T-cell (primary cell): ENCODE data around the gene TMEM213. TPM values are rescaled to one million over a fixed set of nuclear protein-coding genes. Genes with fewer than 3 reads are reported as not detected.
A peak's percentile ranks its signal among the peaks of the same experiment; 100 is the strongest.

Source experiments
- ATAC-seq, 4 experiments: fragments of 200-7000 bp in 3 of 4; fragments of 150-1000 bp in 1 of 4; cut with Tn5 transposase; replicated peaks in 1 of 4; 1 replicate in 3 of 4; 2 replicates in 1 of 4; pipeline ENCODE4 v1.10.0; 2021; ENCODE audit warnings: moderate library complexity in 3 of 4, mild to moderate bottlenecking in 2 of 4, moderate number of reproducible peaks in 1 of 4
- CTCF ChIA-PET, 2 donors: fragments of 300-600 bp; sonication (Branson Sonifier 250); formaldehyde crosslinking; loops; one replicate each; lab custom pipeline; 2022; ENCODE audit warnings: antibody characterized with exemption in 2 of 2; lab: Charles Lee
- POLR2A ChIA-PET, 2 donors: fragments of 300-600 bp; sonication (Branson Sonifier 250); formaldehyde crosslinking; loops; one replicate each; lab custom pipeline; 2022; ENCODE audit warnings: antibody characterized with exemption in 2 of 2; lab: Charles Lee
- DNase-seq, 35 experiments: peaks; one replicate each; pipeline versions ENCODE4 v3.0.0 to v3.0.0-alpha.2; 2013 to 2023
- H3K27ac ChIP-seq: one replicate; pipeline ENCODE4 v1.5.1; 2013; ENCODE audit warnings: low read length
- H3K27me3 ChIP-seq, 2 experiments: replicated peaks in 1 of 2; 1 replicate in 1 of 2; 2 replicates in 1 of 2; pipeline versions ENCODE4 v1.6.1 to v1.7.0; 2013; ENCODE audit warnings: low read length in 1 of 2, mixed read lengths in 1 of 2; ENCODE audit not compliant: control insufficient read depth in 2 of 2, insufficient read depth in 2 of 2; ENCODE audit errors: extremely low read depth in 1 of 2
- H3K36me3 ChIP-seq, 2 donors: 1 replicate in 1 of 2; 2 replicates in 1 of 2; pipeline versions ENCODE4 v1.6.1 to v1.7.0; 2013; ENCODE audit warnings: low read length in 1 of 2; ENCODE audit not compliant: control insufficient read depth in 2 of 2, insufficient read depth in 1 of 2; ENCODE audit errors: extremely low read depth in 1 of 2
- H3K4me1 ChIP-seq, 2 experiments: 1 replicate in 1 of 2; 2 replicates in 1 of 2; pipeline versions ENCODE4 v1.6.1 to v1.7.0; 2013; ENCODE audit warnings: low read length in 2 of 2, mixed read lengths in 1 of 2; ENCODE audit not compliant: insufficient read depth in 2 of 2, control insufficient read depth in 1 of 2; ENCODE audit errors: extremely low read depth in 1 of 2
- H3K4me3 ChIP-seq, 2 donors: 1 replicate in 1 of 2; 2 replicates in 1 of 2; pipeline versions ENCODE4 v1.5.1 to v1.7.0; 2013; ENCODE audit warnings: mild to moderate bottlenecking in 2 of 2, low read length in 1 of 2, moderate library complexity in 1 of 2; ENCODE audit not compliant: control insufficient read depth in 1 of 2; ENCODE audit errors: extremely low read depth in 1 of 2
- H3K9me3 ChIP-seq: 2 replicates; pipeline ENCODE4 v1.7.0; 2013
- H3K27ac Mint-ChIP-seq, 2 donors: one replicate each; pipeline ENCODE4 v1.8.0; 2020 to 2021; ENCODE audit warnings: mild to moderate bottlenecking in 2 of 2, mixed read lengths in 2 of 2
- H3K27me3 Mint-ChIP-seq, 2 donors: one replicate each; pipeline ENCODE4 v1.8.0; 2021 to 2022; ENCODE audit warnings: mixed read lengths in 2 of 2
- H3K36me3 Mint-ChIP-seq: one replicate; pipeline ENCODE4 v1.8.0; 2021; ENCODE audit warnings: mixed read lengths
- H3K4me1 Mint-ChIP-seq, 3 donors: one replicate each; pipeline ENCODE4 v1.8.0; 2020 to 2022; ENCODE audit warnings: mixed read lengths in 3 of 3, mild to moderate bottlenecking in 1 of 3
- H3K4me3 Mint-ChIP-seq, 3 donors: one replicate each; pipeline ENCODE4 v1.8.0; 2020 to 2022; ENCODE audit warnings: mild to moderate bottlenecking in 3 of 3, mixed read lengths in 3 of 3, moderate library complexity in 3 of 3
- H3K9me3 Mint-ChIP-seq, 3 donors: one replicate each; pipeline ENCODE4 v1.8.0; 2020 to 2022; ENCODE audit warnings: mixed read lengths in 3 of 3
- WGBS: methylation state at CpG from one replicate; pipeline ENCODE4 v1.1.5; 2013; ENCODE audit warnings: missing lambda C conversion rate; ENCODE audit not compliant: insufficient coverage; 5-methylcytosine and 5-hydroxymethylcytosine counted together
- total RNA-seq, 35 experiments: library from RNA in 6 of 35; stranded (reverse) in 6 of 35; fragments of 120-200 nt in 1 of 35; gene quantifications; one replicate each; pipeline versions ENCODE4 v1.2.1 to v1.2.4 and lab custom pipeline; 2013 to 2026

The TMEM213 gene, protein sequence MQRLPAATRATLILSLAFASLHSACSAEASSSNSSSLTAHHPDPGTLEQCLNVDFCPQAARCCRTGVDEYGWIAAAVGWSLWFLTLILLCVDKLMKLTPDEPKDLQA
- not detected for total RNA-seq
- 0.13 TPM for total RNA-seq (2013)
- total RNA-seq (lab: John Stamatoyannopoulos, UW), result 0 to 0.29 (median 0) reads per million in 29 experiments

DNA sequence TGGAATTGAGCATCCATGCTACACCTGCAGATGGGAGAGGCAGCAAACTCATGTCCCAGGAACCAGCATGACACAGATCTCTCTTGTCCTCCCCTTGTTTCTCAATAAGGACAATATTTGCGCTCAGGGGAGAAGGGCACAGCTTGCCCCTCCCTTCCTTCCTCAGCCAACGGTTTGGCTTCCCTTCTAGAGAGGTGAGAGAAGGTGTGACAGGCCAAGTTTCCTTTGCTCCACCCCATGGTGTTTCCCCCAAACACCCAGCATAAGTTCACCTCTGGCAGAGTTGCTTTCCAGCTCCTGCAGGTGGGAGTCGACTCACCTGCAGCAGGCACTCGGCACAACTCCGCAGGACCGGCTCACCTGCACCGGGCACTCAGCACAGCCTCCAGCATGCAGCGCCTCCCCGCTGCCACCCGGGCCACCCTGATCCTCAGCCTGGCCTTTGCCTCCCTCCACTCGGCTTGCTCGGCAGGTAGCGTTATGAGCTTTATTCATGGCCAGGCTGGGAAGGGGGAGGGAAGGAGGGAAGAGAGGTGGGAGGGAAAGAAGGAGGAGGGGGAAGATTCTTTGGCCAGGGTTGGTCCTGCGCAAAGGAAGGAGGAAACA is at the start of gene TMEM213, which contains the start of gene ATP6V0A4:
Gene TMEM213, plus strand, starts transcription at position 280 of the 606 bp plus-strand sequence. Its CDS starts 111 bp downstream, at position 391.
Gene ATP6V0A4, minus strand, starts transcription at position 482 of the 606 bp plus-strand sequence. CDS start 26,949 bp downstream, outside the sequence.
- POLR2A ChIA-PET, result no interaction called here
- Mint-ChIP-seq H3K4me3 (peak within 1 kb of the TSS in 1 of 3 donors; percentile 19), H3K27ac (no peak within 1 kb of the TSS), H3K4me1 (peaks cover 8 to 17% (median 16%) of the 10 kb centered on the region in 3 donors), H3K9me3 (no peaks in the 10 kb centered on the region), H3K36me3 (no peaks in the 10 kb centered on the region), H3K27me3 (peaks cover 0 to 6% of the 10 kb centered on the region in 2 donors)
- Histone ChIP-seq H3K27ac (no peak within 1 kb of the TSS), H3K36me3 (no peaks in the 10 kb centered on the region), H3K27me3 (peaks cover 0 to 8% of the 10 kb centered on the region in 2 experiments), H3K4me1 (peaks cover 2 to 8% of the 10 kb centered on the region in 2 experiments), H3K9me3 (no peaks in the 10 kb centered on the region), H3K4me3 (no peak within 1 kb of the TSS)
- CTCF ChIA-PET, result no interaction called here
- ATAC-seq (peak in 2 of 4 experiments; percentile 73 to 74), DNase-seq (peak in 5 of 35 experiments; percentile 2 to 22 (median 5))
- WGBS, result 71% methylated on average over 11 of the region's 14 CpGs

DNA sequence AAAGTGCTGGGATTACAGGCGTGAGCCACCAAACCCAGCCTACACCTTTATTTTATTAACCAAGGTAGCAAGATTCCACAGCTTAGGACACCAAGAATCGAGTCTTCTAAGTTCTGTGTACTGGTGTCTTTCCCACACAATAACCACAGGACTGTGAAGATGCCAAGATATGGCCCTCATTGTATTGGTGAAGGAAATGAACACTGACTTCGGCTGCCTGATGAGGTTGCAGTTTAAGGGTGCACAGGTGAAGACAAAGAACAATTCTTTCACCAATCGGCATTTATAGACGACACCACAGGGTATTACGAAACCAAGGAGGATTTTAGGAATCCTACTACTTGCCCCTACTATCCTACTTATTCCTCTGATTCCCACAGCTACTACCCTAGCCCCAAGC is 49.1 kb upstream of the TMEM213 start:
- ATAC-seq (no peak), DNase-seq (no peak)
- Histone ChIP-seq H3K4me1 (peaks cover 13 to 32% of the 10 kb centered on the region in 2 experiments), H3K9me3 (no peaks in the 10 kb centered on the region), H3K36me3 (no peaks in the 10 kb centered on the region), H3K27ac (no peak overlapping the region), H3K4me3 (no peak overlapping the region), H3K27me3 (peaks cover 0 to 3% of the 10 kb centered on the region in 2 experiments)
- Mint-ChIP-seq H3K27me3 (no peaks in the 10 kb centered on the region), H3K27ac (peak overlapping the region; percentile 20 to 65), H3K4me1 (peaks cover 53 to 63% (median 59%) of the 10 kb centered on the region in 3 donors), H3K36me3 (no peaks in the 10 kb centered on the region), H3K4me3 (no peak overlapping the region), H3K9me3 (no peaks in the 10 kb centered on the region)
- CTCF ChIA-PET, result interaction anchor here (0.6 to 1.3 kb wide), 5 partner anchors 10 to 586 kb away, joined by 4 to 7 read pairs (median 5); no protein-coding TSS in a partner anchor
- POLR2A ChIA-PET, result no interaction called here
- WGBS, result 71% methylated on average over 4 of the region's 6 CpGs

DNA sequence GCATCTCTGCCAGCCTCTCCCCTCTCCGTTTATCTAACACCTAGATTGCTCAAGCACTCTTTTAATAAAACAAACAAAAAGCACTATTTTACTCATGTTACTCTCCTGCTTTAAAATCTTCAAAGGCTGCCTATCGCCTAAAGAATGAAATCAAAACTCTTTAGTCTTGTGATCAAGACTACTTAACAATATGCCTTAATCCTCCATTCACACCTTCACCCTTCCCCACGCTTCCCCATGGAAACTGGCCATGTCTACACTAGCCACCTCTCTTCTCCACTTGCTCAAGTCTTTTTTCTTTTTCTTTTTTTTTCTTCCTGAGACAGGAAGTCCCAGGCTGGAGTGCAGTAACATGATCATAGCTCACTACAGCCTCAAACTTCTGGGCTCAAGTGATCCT is 47.8 kb upstream of the TMEM213 start:
- Mint-ChIP-seq H3K9me3 (no peaks in the 10 kb centered on the region), H3K27ac (peak overlapping the region; percentile 20 to 49), H3K4me3 (no peak overlapping the region), H3K4me1 (peaks cover 57 to 67% (median 62%) of the 10 kb centered on the region in 3 donors), H3K36me3 (no peaks in the 10 kb centered on the region), H3K27me3 (no peaks in the 10 kb centered on the region)
- H3K4me1 ChIP-seq, result peaks cover 15 to 36% of the 10 kb centered on the region in 2 experiments
- DNase-seq (no peak), ATAC-seq (no peak)
- no peak overlapping the region for H3K27ac ChIP-seq
- H3K27me3 ChIP-seq, result peaks cover 0 to 3% of the 10 kb centered on the region in 2 experiments
- no peak overlapping the region for H3K4me3 ChIP-seq
- CTCF ChIA-PET, result interaction anchor here in 1 of 2 donors (0.7 kb wide), 1 partner anchor 11 kb away, joined by 4 read pairs; no protein-coding TSS in a partner anchor
- POLR2A ChIA-PET, result no interaction called here
- no peaks in the 10 kb centered on the region for H3K9me3 ChIP-seq
- 69% methylated on average over 3 of the region's 3 CpGs for WGBS
- H3K36me3 ChIP-seq, result no peaks in the 10 kb centered on the region

DNA sequence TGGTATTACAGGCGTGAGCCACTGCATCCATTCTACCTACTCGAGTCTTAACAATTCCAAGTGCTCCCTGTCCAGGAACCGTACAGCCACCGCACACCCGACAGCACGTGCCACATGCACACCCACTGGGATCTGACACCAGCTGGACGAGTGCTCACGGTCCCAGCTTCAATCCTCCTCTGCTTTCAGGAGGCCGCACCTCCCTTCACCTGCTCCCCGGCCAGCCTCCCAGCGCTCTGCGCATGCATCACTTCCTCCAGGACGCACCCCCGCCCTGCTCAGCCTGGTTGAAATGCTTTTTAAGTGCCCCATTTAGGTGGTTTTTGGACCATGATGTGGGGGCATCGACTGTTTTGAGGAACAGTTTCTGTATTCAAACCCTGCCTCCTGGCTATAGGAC is 47.3 kb upstream of the TMEM213 start:
- Mint-ChIP-seq H3K9me3 (no peaks in the 10 kb centered on the region), H3K4me1 (peaks cover 52 to 64% (median 63%) of the 10 kb centered on the region in 3 donors), H3K27ac (peak overlapping the region; percentile 20 to 49), H3K36me3 (no peaks in the 10 kb centered on the region), H3K4me3 (no peak overlapping the region), H3K27me3 (no peaks in the 10 kb centered on the region)
- Histone ChIP-seq H3K9me3 (no peaks in the 10 kb centered on the region), H3K27me3 (peaks cover 0 to 3% of the 10 kb centered on the region in 2 experiments), H3K27ac (no peak overlapping the region), H3K36me3 (no peaks in the 10 kb centered on the region), H3K4me1 (peaks cover 15 to 36% of the 10 kb centered on the region in 2 experiments), H3K4me3 (no peak overlapping the region)
- ATAC-seq, result no peak
- ChIA-PET CTCF (interaction anchor here (0.6 to 1.0 kb wide), 3 partner anchors 12 to 20 kb away, joined by 3 to 4 read pairs (median 3); no protein-coding TSS in a partner anchor), POLR2A (no interaction called here)
- no peak for DNase-seq
- WGBS, result 90% methylated on average over 10 of the region's 15 CpGs

DNA sequence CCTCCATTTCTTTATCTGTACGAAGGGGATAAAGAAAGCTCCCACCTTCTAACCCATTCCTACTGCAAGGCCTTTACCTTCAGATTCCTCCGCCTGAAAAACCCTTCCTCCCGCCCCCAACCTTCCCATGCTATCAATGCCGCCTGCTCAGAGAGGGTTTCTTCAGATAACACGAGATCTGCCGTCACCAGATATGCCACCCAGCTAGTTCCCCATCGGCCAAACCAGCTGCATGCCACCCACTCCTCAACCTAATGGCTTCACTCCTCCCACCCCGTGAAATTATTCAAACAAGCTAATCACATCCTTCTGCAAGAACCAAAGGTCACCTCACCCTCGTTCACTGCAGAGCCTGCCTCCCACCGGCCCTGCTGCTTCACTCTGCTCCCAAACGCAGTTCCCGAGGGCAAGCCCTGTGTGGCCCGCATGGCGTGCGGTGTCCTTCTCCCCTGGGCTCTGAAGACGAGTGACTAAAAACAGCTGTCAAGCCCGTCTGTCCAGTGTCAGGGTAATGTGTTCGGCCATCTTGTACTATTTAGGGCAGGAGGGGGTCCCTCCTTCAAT is 46.8 kb upstream of the TMEM213 start:
- H3K4me3 Mint-ChIP-seq, result peak overlapping the region in 1 of 3 donors; percentile 23

More for the DNA sequence above, 46.8 kb upstream of the TMEM213 start:
- ChIA-PET POLR2A (interaction anchor here in 1 of 2 donors (0.5 kb wide), 1 partner anchor 340 kb away, joined by 9 read pairs; no protein-coding TSS in a partner anchor), CTCF (interaction anchor here in 1 of 2 donors (0.6 to 1.0 kb wide), 2 partner anchors 12 to 20 kb away, joined by 3 read pairs; no protein-coding TSS in a partner anchor)
- no peak overlapping the region for H3K27ac ChIP-seq
- no peaks in the 10 kb centered on the region for H3K9me3 ChIP-seq
- H3K27me3 ChIP-seq, result peaks cover 0 to 3% of the 10 kb centered on the region in 2 experiments
- DNase-seq (no peak), ATAC-seq (no peak)
- WGBS, result 93% methylated on average over 13 of the region's 18 CpGs
- no peaks in the 10 kb centered on the region for H3K27me3 Mint-ChIP-seq
- H3K9me3 Mint-ChIP-seq, result no peaks in the 10 kb centered on the region
- H3K4me1 ChIP-seq, result peaks cover 15 to 36% of the 10 kb centered on the region in 2 experiments
- peaks cover 56 to 68% (median 66%) of the 10 kb centered on the region in 3 donors for H3K4me1 Mint-ChIP-seq
- no peaks in the 10 kb centered on the region for H3K36me3 ChIP-seq
- no peaks in the 10 kb centered on the region for H3K36me3 Mint-ChIP-seq
- peak overlapping the region; percentile 13 to 49 for H3K27ac Mint-ChIP-seq
- H3K4me3 ChIP-seq, result no peak overlapping the region
